MM.1S (cell line): ENCODE measurements around the gene DAB1.
A peak's percentile ranks its signal among the peaks of the same experiment; 100 is the strongest.

Experiments
- DNase-seq: peaks from one replicate; pipeline ENCODE4 v3.0.0-alpha.2; 2015
- H2AFZ ChIP-seq: fragments of 300-600 bp; sonication (generic); 2 replicates; pipeline ENCODE4 v1.6.0; 2016; ENCODE audit warnings: antibody characterized with exemption, low read length
- H3F3A ChIP-seq: fragments of 300-600 bp; sonication (generic); 2 replicates; pipeline ENCODE4 v1.6.1; 2016; ENCODE audit warnings: mild to moderate bottlenecking, antibody characterized with exemption, low read length, moderate library complexity, mixed read lengths; ENCODE audit not compliant: insufficient read depth
- H3K27ac ChIP-seq: fragments of 300-600 bp; sonication (generic); 2 replicates; pipeline ENCODE4 v1.5.1; 2016; ENCODE audit warnings: mild to moderate bottlenecking, low read length
- H3K27me3 ChIP-seq: fragments of 300-600 bp; sonication (generic); replicated peaks from 2 replicates; pipeline ENCODE4 v1.6.0; 2016; ENCODE audit warnings: low read length; ENCODE audit not compliant: insufficient read depth
- H3K36me3 ChIP-seq: fragments of 300-600 bp; sonication (generic); replicated peaks from 2 replicates; pipeline ENCODE4 v1.6.1; 2016; ENCODE audit warnings: mild to moderate bottlenecking, low read length, mixed read lengths; ENCODE audit not compliant: insufficient read depth
- H3K4me1 ChIP-seq: fragments of 300-600 bp; sonication (generic); 2 replicates; pipeline ENCODE4 v1.6.1; 2016; ENCODE audit warnings: low read length, mixed read lengths
- H3K4me2 ChIP-seq: fragments of 300-600 bp; sonication (generic); 2 replicates; pipeline ENCODE4 v1.6.0; 2016; ENCODE audit warnings: low read depth, low read length
- H3K4me3 ChIP-seq: fragments of 300-600 bp; sonication (generic); 2 replicates; pipeline ENCODE4 v1.5.1; 2016; ENCODE audit warnings: low read length, mixed read lengths
- H3K79me2 ChIP-seq: fragments of 300-600 bp; sonication (generic); 2 replicates; pipeline ENCODE4 v1.6.1; 2016; ENCODE audit warnings: mixed run types, low read length, mixed read lengths
- H3K9ac ChIP-seq: fragments of 300-600 bp; sonication (generic); 2 replicates; pipeline ENCODE4 v1.6.1; 2016; ENCODE audit warnings: low read length, mixed read lengths
- H3K9me2 ChIP-seq: fragments of 300-600 bp; sonication (generic); replicated peaks from 2 replicates; pipeline ENCODE4 v1.6.1; 2016; ENCODE audit warnings: mild to moderate bottlenecking, low read length, mixed read lengths; ENCODE audit not compliant: insufficient read depth
- H3K9me3 ChIP-seq: fragments of 300-600 bp; sonication (generic); replicated peaks from 2 replicates; pipeline ENCODE4 v1.6.1; 2016; ENCODE audit warnings: mild to moderate bottlenecking, low read length, mixed read lengths; ENCODE audit not compliant: insufficient read depth
- H4K20me1 ChIP-seq: fragments of 300-600 bp; sonication (generic); 2 replicates; pipeline ENCODE4 v1.6.1; 2016; ENCODE audit warnings: mild to moderate bottlenecking, low read length, moderate library complexity, mixed read lengths; ENCODE audit not compliant: insufficient read depth
- CTCF ChIP-seq: fragments of 300-600 bp; sonication (generic); IDR thresholded peaks from 2 replicates; pipeline ENCODE4 v1.5.1; 2016; ENCODE audit warnings: antibody characterized with exemption, low read length, mixed read lengths
- EZH2 ChIP-seq: fragments of 300-600 bp; sonication (generic); optimal IDR thresholded peaks from 2 replicates; pipeline ENCODE3; 2017; ENCODE audit warnings: low read depth, mild to moderate bottlenecking, antibody characterized with exemption, low read length, mixed read lengths
- EZH2phosphoT487 ChIP-seq: fragments of 300-600 bp; sonication (generic); IDR thresholded peaks from 2 replicates; pipeline ENCODE4 v1.6.1; 2018; ENCODE audit warnings: antibody characterized with exemption, low read length

The DAB1 gene

GRCh38 chr1:57423656-57424211, at the start of gene DAB1:
DAB1 (minus strand) TSS chr1:57424060; CDS start chr1:57291030, 133,030 bp downstream.
- Histone ChIP-seq H3K9ac (no peak within 1 kb of the TSS), H3K27ac (no peak within 1 kb of the TSS), H4K20me1 (no peaks in the 10 kb centered on the region), H3K9me3 (no peaks in the 10 kb centered on the region), H3K27me3 (no peaks in the 10 kb centered on the region), H3K4me3 (no peak within 1 kb of the TSS; the same call in 1 of the 2 replicates), H3F3A (no peaks in the 10 kb centered on the region), H3K4me1 (no peaks in the 10 kb centered on the region), H2AFZ (no peak within 1 kb of the TSS), H3K4me2 (peak within 1 kb of the TSS; percentile 27; the same call in 1 of the 2 replicates), H3K36me3 (no peaks in the 10 kb centered on the region), H3K79me2 (no peaks in the 10 kb centered on the region), H3K9me2 (no peaks in the 10 kb centered on the region)
- TF ChIP-seq EZH2, result no peak
- no peak for TF ChIP-seq CTCF
- TF ChIP-seq EZH2phosphoT487, result no peak
- peak; percentile 13 for DNase-seq

GRCh38 chr1:57473448-57473847, 49.6 kb upstream of the DAB1 start:
- no peak overlapping the region for H3K4me3 ChIP-seq
- no peak overlapping the region for H3K9ac ChIP-seq
- no peaks in the 10 kb centered on the region for H3K27me3 ChIP-seq
- no peak for TF ChIP-seq EZH2phosphoT487
- no peak for TF ChIP-seq CTCF
- no peak for TF ChIP-seq EZH2
- no peaks in the 10 kb centered on the region for H3K9me2 ChIP-seq
- H3K9me3 ChIP-seq, result no peaks in the 10 kb centered on the region
- no peaks in the 10 kb centered on the region for H3K4me1 ChIP-seq
- H2AFZ ChIP-seq, result no peak overlapping the region
- H3K4me2 ChIP-seq, result no peak overlapping the region
- H3K27ac ChIP-seq, result no peak overlapping the region
- DNase-seq, result no peak
- H3F3A ChIP-seq, result no peaks in the 10 kb centered on the region
- H4K20me1 ChIP-seq, result no peaks in the 10 kb centered on the region
- H3K36me3 ChIP-seq, result no peaks in the 10 kb centered on the region
- no peaks in the 10 kb centered on the region for H3K79me2 ChIP-seq

GRCh38 chr1:57471995-57472394, 48.1 kb upstream of the DAB1 start:
- Histone ChIP-seq H3K4me1 (no peaks in the 10 kb centered on the region), H3K27me3 (no peaks in the 10 kb centered on the region), H3K4me2 (no peak overlapping the region), H3K9me2 (no peaks in the 10 kb centered on the region), H4K20me1 (no peaks in the 10 kb centered on the region), H3K4me3 (no peak overlapping the region), H3K79me2 (no peaks in the 10 kb centered on the region), H3F3A (no peaks in the 10 kb centered on the region), H3K9me3 (no peaks in the 10 kb centered on the region), H2AFZ (no peak overlapping the region), H3K36me3 (no peaks in the 10 kb centered on the region), H3K9ac (no peak overlapping the region), H3K27ac (no peak overlapping the region)
- TF ChIP-seq CTCF, result no peak
- no peak for TF ChIP-seq EZH2phosphoT487
- TF ChIP-seq EZH2, result no peak
- DNase-seq, result no peak
